HG02642 (cell line): ENCODE measurements around the gene RFXAP.
A peak's percentile ranks its signal among the peaks of the same experiment; 100 is the strongest.
"Not testable (repeated sequence)": the region's sequence is repeated elsewhere in the genome, so short reads cannot be mapped to it uniquely, and the experiment has no call there.

ENCODE experiments used
- ATAC-seq: cut with Tn5 transposase; IDR thresholded peaks from one replicate; pipeline ENCODE4 v1.9.1; 2021; ENCODE audit warnings: mild to moderate bottlenecking; ENCODE audit not compliant: unreplicated experiment, poor library complexity

RFXAP gene

GRCh38 chr13:36818804-36819738 lies at the start of gene RFXAP:
Gene RFXAP (plus strand): TSS chr13:36819222. CDS start chr13:36819358, 136 bp downstream.
- peak; percentile 92 for ATAC-seq

- ATAC-seq = no peak
Observed at GRCh38 chr13:36769545-36769944, 49.5 kb upstream of the RFXAP start.

GRCh38 chr13:36770741-36771140 lies 48.3 kb upstream of the RFXAP start:
- ATAC-seq = no peak

GRCh38 chr13:36772853-36773252 lies 46.2 kb upstream of the RFXAP start:
- no peak for ATAC-seq

GRCh38 chr13:36774931-36775330 lies 44.1 kb upstream of the RFXAP start:
- ATAC-seq = no peak

GRCh38 chr13:36776175-36776574 lies 42.8 kb upstream of the RFXAP start:
- ATAC-seq = no peak

- no peak for ATAC-seq
Observed at GRCh38 chr13:36778083-36778671, 40.8 kb upstream of the RFXAP start.

GRCh38 chr13:36783890-36784289 lies 35.1 kb upstream of the RFXAP start:
- no peak for ATAC-seq

GRCh38 chr13:36786175-36786574 lies 32.8 kb upstream of the RFXAP start:
- ATAC-seq = not testable (repeated sequence)

- ATAC-seq = no peak
Observed at GRCh38 chr13:36787181-36787580, 31.8 kb upstream of the RFXAP start.

- no peak for ATAC-seq
Observed at GRCh38 chr13:36788276-36788675, 30.7 kb upstream of the RFXAP start.

- ATAC-seq = no peak
Observed at GRCh38 chr13:36789061-36789460, 30.0 kb upstream of the RFXAP start.

GRCh38 chr13:36789730-36790129 lies 29.3 kb upstream of the RFXAP start:
- ATAC-seq = no peak

- ATAC-seq = no peak
Observed at GRCh38 chr13:36794706-36795105, 24.3 kb upstream of the RFXAP start.

GRCh38 chr13:36795463-36795862 lies 23.6 kb upstream of the RFXAP start:
- ATAC-seq = no peak

GRCh38 chr13:36796052-36796451 lies 23.0 kb upstream of the RFXAP start:
- ATAC-seq = no peak

- no peak for ATAC-seq
Observed at GRCh38 chr13:36801035-36801434, 18.0 kb upstream of the RFXAP start.

- ATAC-seq = no peak
Observed at GRCh38 chr13:36804588-36804987, 14.4 kb upstream of the RFXAP start.

GRCh38 chr13:36806102-36806501 lies 12.9 kb upstream of the RFXAP start:
- no peak for ATAC-seq

- ATAC-seq = no peak
Observed at GRCh38 chr13:36807616-36808015, 11.4 kb upstream of the RFXAP start.

GRCh38 chr13:36813225-36813624 lies 5.8 kb upstream of the RFXAP start:
- no peak for ATAC-seq

- no peak for ATAC-seq
Observed at GRCh38 chr13:36814465-36814864, 4.6 kb upstream of the RFXAP start.
